Fibroblast of mammary gland (primary cell): Measurements from ENCODE around the gene HSPA12A.
"Not testable (repeated sequence)": the region's sequence is repeated elsewhere in the genome, so short reads cannot be mapped to it uniquely, and the experiment has no call there.

Experiments used
- DNase-seq: peaks from one replicate; pipeline ENCODE4 v3.0.0-alpha.2; 2010; ENCODE audit warnings: low read depth
- H3K4me3 ChIP-seq: 2 replicates; pipeline ENCODE4 v1.5.1; 2011; ENCODE audit warnings: low read depth, mild to moderate bottlenecking, low read length, moderate library complexity; ENCODE audit not compliant: control insufficient read depth
- TF ChIP-seq, protein P1 (sequence below): conservative IDR thresholded peaks from 2 replicates; pipeline ENCODE4 v1.5.1; 2011; ENCODE audit warnings: low read depth, low read length, inconsistent platforms; ENCODE audit not compliant: control insufficient read depth, insufficient read depth

HSPA12A gene

DNA sequence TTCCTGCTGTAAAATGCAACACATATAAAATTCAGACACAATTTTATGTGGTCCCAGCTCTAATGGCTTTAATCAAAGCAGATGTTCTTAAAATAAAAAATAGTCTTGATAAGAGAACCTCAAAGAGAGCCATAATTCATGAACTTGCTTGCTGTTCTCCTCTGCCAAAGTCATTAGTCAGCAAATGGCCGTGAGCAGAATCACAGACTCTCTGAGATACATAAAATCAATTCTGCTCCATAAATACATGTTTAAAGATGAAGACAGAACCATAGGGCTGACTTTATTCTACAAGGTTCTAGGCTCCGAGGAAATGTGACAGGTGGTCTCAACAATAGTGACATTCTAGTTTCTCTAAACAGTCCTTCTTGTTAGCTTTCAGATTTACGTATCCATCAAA, 29.8 kb downstream of the HSPA12A start:
- no peak overlapping the region for H3K4me3 ChIP-seq
- TF ChIP-seq, protein P1, sequence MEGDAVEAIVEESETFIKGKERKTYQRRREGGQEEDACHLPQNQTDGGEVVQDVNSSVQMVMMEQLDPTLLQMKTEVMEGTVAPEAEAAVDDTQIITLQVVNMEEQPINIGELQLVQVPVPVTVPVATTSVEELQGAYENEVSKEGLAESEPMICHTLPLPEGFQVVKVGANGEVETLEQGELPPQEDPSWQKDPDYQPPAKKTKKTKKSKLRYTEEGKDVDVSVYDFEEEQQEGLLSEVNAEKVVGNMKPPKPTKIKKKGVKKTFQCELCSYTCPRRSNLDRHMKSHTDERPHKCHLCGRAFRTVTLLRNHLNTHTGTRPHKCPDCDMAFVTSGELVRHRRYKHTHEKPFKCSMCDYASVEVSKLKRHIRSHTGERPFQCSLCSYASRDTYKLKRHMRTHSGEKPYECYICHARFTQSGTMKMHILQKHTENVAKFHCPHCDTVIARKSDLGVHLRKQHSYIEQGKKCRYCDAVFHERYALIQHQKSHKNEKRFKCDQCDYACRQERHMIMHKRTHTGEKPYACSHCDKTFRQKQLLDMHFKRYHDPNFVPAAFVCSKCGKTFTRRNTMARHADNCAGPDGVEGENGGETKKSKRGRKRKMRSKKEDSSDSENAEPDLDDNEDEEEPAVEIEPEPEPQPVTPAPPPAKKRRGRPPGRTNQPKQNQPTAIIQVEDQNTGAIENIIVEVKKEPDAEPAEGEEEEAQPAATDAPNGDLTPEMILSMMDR: no peak
- no peak for DNase-seq

DNA sequence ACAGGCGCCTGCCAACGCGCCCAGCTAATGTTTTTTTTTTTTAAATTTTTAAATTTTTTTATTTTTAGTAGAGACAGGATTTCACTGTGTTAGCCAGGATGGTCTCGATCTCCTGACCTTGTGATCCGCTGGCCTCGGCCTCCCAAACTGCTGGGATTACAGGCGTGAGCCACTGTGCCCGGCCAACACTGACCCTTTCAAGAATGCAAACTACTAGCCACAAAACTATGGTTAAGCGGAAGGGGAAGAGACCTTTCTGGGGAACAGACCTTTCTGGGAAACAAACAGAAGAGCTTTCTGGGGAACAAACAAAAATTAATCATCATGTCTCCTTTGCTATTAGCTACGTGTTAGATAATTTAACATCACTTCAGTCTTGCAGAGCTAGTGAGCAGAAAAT, 30.6 kb downstream of the HSPA12A start:
- H3K4me3 ChIP-seq, DNase-seq: not testable (repeated sequence)

DNA sequence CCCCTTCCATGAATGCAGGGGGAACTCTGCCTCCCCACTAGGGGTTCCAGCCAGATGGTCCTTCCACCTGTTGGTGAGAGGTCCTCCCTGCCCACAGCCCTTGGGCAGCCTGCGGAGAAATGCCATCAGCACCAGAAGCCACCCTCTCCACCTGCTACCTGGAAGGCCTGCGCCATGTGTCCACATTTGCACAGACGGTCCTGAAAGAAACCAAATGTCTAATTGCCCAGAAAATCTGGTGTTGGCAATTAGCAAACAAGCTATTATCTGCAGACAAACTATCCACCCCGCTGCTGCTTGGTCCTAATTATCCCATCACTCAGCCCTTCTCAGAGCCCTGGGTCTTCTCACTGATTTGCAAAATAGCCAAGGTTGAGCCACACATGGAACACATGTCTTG, 32.3 kb downstream of the HSPA12A start:
- no peak overlapping the region for H3K4me3 ChIP-seq
- TF ChIP-seq, protein P1: no peak
- DNase-seq: no peak

DNA sequence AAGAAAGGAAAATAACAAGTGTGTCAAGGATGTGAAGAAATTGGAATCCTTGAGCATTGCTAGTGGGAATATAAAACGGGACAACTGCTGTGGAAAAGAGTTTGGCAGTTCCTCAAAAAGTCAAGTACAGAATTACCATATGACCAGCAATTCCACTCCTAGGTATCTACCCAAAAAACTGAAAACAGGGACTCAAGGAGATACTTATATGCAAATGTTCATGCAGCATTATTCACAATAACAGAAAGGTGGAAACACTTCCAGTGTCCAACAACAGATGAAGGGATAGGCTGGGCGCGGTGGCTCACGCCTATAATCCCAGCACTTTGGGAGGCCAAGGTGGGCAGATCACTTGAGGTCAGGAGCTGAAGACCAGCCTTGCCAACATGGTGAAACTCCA, 33.5 kb downstream of the HSPA12A start:
- TF ChIP-seq, protein P1: no peak
- H3K4me3 ChIP-seq: no peak overlapping the region
- no peak for DNase-seq

DNA sequence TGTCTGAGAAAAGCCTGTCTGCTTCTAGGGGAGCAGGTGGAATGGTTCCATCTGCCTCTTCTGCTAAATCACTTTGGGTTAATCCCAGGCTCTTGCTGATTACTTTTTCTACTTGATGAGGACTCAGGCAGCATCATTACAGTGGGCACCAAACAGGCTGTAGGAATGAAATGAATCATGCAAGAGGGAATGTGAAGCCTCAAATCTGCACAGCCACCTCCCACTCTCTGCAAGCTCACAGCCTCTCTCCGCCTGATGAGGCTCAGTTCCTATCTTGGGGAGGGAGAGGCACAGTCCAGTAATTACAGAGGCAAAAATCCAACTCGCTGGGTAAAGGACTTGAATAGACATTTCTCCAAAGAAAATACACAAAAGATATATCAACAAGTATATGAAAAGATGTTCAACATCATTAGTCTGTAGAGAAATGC, 34.0 kb downstream of the HSPA12A start:
- no peak overlapping the region for H3K4me3 ChIP-seq
- TF ChIP-seq, protein P1: no peak
- peak; percentile 66 for DNase-seq

DNA sequence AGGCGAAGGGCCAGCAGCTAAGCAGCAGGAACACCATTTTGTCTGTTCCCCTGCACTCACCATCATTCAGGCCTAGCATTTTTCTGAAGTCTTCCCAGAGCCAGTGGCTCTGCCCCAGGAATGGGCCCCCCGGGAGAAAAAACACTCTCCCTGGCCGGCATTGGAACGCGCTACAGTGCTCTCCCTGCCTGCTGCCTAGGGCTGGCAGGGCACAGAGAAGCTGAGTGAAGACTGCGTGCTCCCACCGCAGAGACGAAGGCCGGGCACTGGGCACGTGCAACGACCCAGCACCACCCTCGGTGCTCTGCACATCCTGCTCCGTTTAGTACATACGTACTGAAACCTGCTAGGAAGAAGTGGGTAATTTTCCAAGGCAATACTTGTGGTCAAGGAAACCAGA, 34.4 kb downstream of the HSPA12A start:
- TF ChIP-seq, protein P1: no peak
- no peak for DNase-seq
- no peak overlapping the region for H3K4me3 ChIP-seq

DNA sequence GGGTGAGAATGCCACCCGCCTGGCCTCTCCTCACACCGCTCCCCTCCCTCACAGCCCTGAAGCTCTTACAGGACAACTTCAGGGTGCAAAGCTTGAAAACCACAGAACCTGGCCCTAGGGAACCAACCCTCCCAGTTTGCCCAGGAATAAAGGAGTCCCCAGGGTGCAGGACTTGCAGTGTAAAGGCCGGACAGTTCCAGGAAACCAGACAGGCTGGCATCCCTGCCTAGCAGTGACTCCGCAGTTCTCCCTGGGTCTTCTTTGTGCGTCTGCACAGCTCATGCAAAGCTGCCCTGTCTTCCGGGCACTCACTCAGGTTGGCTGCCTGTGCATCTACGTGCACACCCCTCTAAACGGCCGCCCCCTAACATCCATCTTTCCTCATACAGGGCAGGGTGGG, 36.1 kb downstream of the HSPA12A start:
- TF ChIP-seq, protein P1: no peak
- DNase-seq: no peak
- no peak overlapping the region for H3K4me3 ChIP-seq
